Measurements from ENCODE around the gene BCLAF3. TPM values are rescaled to one million over a fixed set of nuclear protein-coding genes. Genes with fewer than 3 reads are reported as not detected.

The BCLAF3 gene
- total and polyA plus RNA-seq, 2 of the 13 experiments (the other 11 are each of a cell fraction or from before 2014, with no cell fraction given), result 1.5 to 2.7 TPM

- Histone ChIP-seq H4K20me1 (ENCODE audit: insufficient read depth, low read length) (no peaks in the 10 kb centered on the region), H3K27me3 (ENCODE audit: control insufficient read depth in 1 of 2, insufficient read depth in 2 of 2, low read length in 2 of 2) (no peaks in the 10 kb centered on the region), H3K27ac (ENCODE audit: extremely low read length, insufficient read depth, low read length) (no peak overlapping the region), H3K36me3 (replicated peaks in 1 of 2; ENCODE audit: control insufficient read depth in 1 of 2, insufficient read depth in 2 of 2, low read length in 2 of 2) (no peaks in the 10 kb centered on the region), H3K4me2 (ENCODE audit: low read depth, low read length) (no peak overlapping the region), H3K9ac (ENCODE audit: insufficient read depth, low read depth, low read length) (no peak overlapping the region), H2AFZ (ENCODE audit: low read length) (no peak overlapping the region), H3K4me1 (ENCODE audit: insufficient read depth, low read length) (peaks cover 34% of the 10 kb centered on the region), H3K4me3 (replicated peaks in 1 of 3; ENCODE audit: insufficient read depth in 1 of 3, low read depth in 2 of 3, low read length in 3 of 3) (no peak overlapping the region), H3K79me2 (ENCODE audit: insufficient read depth, low read length) (no peaks in the 10 kb centered on the region), H3K9me3 (ENCODE audit: low read length) (no peaks in the 10 kb centered on the region)
- in situ Hi-C loops (cut with HindIII; ENCODE audit: extremely low pct_ligation_motif_present, low pct_unique_long_range_greater_than_20kb), result no loop called here
- ChIA-PET POLR2A (no interaction called here), CTCF (ENCODE audit: low intra/inter-chr PET ratio, low total read pairs) (no interaction called here)
- intact Hi-C loops (cut with micrococcal nuclease; ENCODE audit: unreplicated experiment), result no loop called here
- WGBS (ENCODE audit: low lambda C conversion rate), result 71% methylated on average over 1 of the region's 2 CpGs
- DNase-seq (ENCODE audit: low spot score) (no peak), FAIRE-seq (no peak), ATAC-seq (no peak)
- BruUV-seq (replicated peaks), result no TSS peak
- TF ChIP-seq, protein P1, sequence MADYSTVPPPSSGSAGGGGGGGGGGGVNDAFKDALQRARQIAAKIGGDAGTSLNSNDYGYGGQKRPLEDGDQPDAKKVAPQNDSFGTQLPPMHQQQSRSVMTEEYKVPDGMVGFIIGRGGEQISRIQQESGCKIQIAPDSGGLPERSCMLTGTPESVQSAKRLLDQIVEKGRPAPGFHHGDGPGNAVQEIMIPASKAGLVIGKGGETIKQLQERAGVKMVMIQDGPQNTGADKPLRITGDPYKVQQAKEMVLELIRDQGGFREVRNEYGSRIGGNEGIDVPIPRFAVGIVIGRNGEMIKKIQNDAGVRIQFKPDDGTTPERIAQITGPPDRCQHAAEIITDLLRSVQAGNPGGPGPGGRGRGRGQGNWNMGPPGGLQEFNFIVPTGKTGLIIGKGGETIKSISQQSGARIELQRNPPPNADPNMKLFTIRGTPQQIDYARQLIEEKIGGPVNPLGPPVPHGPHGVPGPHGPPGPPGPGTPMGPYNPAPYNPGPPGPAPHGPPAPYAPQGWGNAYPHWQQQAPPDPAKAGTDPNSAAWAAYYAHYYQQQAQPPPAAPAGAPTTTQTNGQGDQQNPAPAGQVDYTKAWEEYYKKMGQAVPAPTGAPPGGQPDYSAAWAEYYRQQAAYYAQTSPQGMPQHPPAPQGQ (CRISPR knock-in tag; IDR thresholded peaks at IDR 0.05; ENCODE audit: borderline replicate concordance), result no peak
- TF ChIP-seq, protein P2, sequence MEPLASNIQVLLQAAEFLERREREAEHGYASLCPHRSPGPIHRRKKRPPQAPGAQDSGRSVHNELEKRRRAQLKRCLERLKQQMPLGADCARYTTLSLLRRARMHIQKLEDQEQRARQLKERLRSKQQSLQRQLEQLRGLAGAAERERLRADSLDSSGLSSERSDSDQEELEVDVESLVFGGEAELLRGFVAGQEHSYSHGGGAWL (CRISPR knock-in tag; IDR thresholded peaks at IDR 0.05), result no peak
- TF ChIP-seq ZNF598 (CRISPR knock-in tag; IDR thresholded peaks at IDR 0.05; ENCODE audit: borderline replicate concordance), result no peak
- TF ChIP-seq ZNF33B (CRISPR knock-in tag; IDR thresholded peaks at IDR 0.05), result no peak
- no peak for TF ChIP-seq ATF3 (CRISPR knock-in tag; IDR thresholded peaks at IDR 0.05)
- TF ChIP-seq ZNF773 (CRISPR knock-in tag; IDR thresholded peaks at IDR 0.05; ENCODE audit: borderline replicate concordance), result no peak
Observed at GRCh38 chrX:20032201-20032600, 41.3 kb upstream of the BCLAF3 start.
